Activated B cell treated with CpG ODN at 0.5 μM for 24 hours (primary cell): ENCODE results near the gene RAB7B. TPM values are rescaled to one million over a fixed set of nuclear protein-coding genes. Genes with fewer than 3 reads are reported as not detected.

Experiments
- ATAC-seq: fragments of 200-7000 bp; cut with Tn5 transposase; one replicate; pipeline ENCODE4 v1.10.0; 2021; ENCODE audit warnings: low read depth, mild to moderate bottlenecking, moderate library complexity
- CTCF ChIA-PET: fragments of 350-600 bp; sonication (Branson Sonifier 250); formaldehyde crosslinking; loops from one replicate; lab custom pipeline; 2021; ENCODE audit warnings: antibody characterized with exemption; lab: Charles Lee
- POLR2A ChIA-PET: fragments of 350-600 bp; sonication (Branson Sonifier 250); formaldehyde crosslinking; loops from one replicate; lab custom pipeline; 2021; ENCODE audit warnings: antibody characterized with exemption; lab: Charles Lee
- DNase-seq: peaks from one replicate; pipeline ENCODE4 v3.0.0; 2022
- H3K27ac Mint-ChIP-seq: one replicate; pipeline ENCODE4 v1.8.0; 2020; ENCODE audit warnings: mixed read lengths
- H3K27me3 Mint-ChIP-seq: one replicate; pipeline ENCODE4 v1.8.0; 2021; ENCODE audit warnings: mixed read lengths
- H3K36me3 Mint-ChIP-seq: one replicate; pipeline ENCODE4 v1.8.0; 2021; ENCODE audit warnings: low read depth, mixed read lengths
- H3K4me1 Mint-ChIP-seq: one replicate; pipeline ENCODE4 v1.8.0; 2021; ENCODE audit warnings: mixed read lengths
- H3K4me3 Mint-ChIP-seq: one replicate; pipeline ENCODE4 v1.8.0; 2020; ENCODE audit warnings: mild to moderate bottlenecking, mixed read lengths
- H3K9me3 Mint-ChIP-seq: one replicate; pipeline ENCODE4 v1.8.0; 2020; ENCODE audit warnings: mixed read lengths
- intact Hi-C: fragments of 100-400 bp; cut with micrococcal nuclease; formaldehyde crosslinking; loops from one replicate; pipeline ENCODE4 v1.15.1; 2024
- total RNA-seq: library from RNA; stranded (reverse); gene quantifications from 2 replicates; pipeline ENCODE4 v1.2.3, GENCODE V29; 2022
- TF ChIP-seq, protein P1 (sequence below): fragments of 200-600 bp; IDR thresholded peaks from one replicate; pipeline ENCODE4 v1.8.0; 2022; ENCODE audit warnings: antibody characterized with exemption, mild to moderate bottlenecking

Gene RAB7B
- total RNA-seq, 1 donor from 2014 or later, result not detected

DNA sequence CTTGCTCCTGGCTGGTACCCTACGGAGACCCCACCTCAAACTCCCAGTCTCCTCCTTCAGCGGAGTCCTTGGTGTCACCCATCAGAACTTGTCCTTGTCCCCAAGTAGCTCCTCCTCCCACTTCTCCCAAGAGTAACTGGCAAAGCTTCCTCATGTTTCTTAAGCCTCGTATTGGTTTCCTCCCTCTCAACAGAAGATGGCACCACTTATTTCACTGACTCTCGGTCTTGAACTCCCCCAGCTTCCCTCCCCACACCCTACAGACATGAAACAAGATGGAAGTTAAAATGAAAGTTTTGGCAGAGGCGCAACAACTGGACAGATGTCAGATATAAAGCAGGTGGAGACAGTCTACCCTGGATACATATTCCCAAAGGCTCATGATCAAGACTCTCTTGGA is 13.4 kb downstream of the RAB7B start:
- ATAC-seq (no peak), DNase-seq (no peak)
- TF ChIP-seq, protein P1, sequence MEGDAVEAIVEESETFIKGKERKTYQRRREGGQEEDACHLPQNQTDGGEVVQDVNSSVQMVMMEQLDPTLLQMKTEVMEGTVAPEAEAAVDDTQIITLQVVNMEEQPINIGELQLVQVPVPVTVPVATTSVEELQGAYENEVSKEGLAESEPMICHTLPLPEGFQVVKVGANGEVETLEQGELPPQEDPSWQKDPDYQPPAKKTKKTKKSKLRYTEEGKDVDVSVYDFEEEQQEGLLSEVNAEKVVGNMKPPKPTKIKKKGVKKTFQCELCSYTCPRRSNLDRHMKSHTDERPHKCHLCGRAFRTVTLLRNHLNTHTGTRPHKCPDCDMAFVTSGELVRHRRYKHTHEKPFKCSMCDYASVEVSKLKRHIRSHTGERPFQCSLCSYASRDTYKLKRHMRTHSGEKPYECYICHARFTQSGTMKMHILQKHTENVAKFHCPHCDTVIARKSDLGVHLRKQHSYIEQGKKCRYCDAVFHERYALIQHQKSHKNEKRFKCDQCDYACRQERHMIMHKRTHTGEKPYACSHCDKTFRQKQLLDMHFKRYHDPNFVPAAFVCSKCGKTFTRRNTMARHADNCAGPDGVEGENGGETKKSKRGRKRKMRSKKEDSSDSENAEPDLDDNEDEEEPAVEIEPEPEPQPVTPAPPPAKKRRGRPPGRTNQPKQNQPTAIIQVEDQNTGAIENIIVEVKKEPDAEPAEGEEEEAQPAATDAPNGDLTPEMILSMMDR, result no peak
- peaks cover 6% of the 10 kb centered on the region for H3K27me3 Mint-ChIP-seq
- ChIA-PET POLR2A (no interaction called here), CTCF (no interaction called here)
- intact Hi-C loops, result no loop called here
- H3K9me3 Mint-ChIP-seq, result no peaks in the 10 kb centered on the region
- no peak overlapping the region for H3K4me3 Mint-ChIP-seq
- no peaks in the 10 kb centered on the region for H3K36me3 Mint-ChIP-seq
- no peaks in the 10 kb centered on the region for H3K4me1 Mint-ChIP-seq
- H3K27ac Mint-ChIP-seq, result no peak overlapping the region

DNA sequence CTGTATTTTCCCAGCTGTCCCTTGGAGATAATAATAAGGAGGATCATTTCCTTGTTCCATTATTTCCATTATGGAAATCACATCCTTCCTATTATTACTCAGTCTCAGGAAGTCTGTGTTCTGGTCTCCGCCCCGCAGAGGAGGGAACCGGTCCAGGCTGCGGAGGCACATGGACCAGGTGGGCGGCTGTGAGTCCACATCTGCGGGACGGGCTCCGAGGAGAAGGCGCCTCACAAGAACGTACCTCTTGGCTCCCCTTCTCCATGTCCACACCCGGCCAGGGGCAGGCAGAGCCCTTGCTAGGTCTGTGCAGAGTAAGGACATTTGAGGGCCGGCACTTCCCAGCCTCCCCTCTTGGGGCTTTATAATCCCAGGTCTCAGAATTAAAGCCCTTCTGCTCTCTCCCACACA is 14.6 kb downstream of the RAB7B start:
- H3K36me3 Mint-ChIP-seq, result no peaks in the 10 kb centered on the region
- peaks cover 2% of the 10 kb centered on the region for H3K4me1 Mint-ChIP-seq
- no peaks in the 10 kb centered on the region for H3K9me3 Mint-ChIP-seq
- TF ChIP-seq, protein P1, result no peak
- peaks cover 6% of the 10 kb centered on the region for H3K27me3 Mint-ChIP-seq
- ChIA-PET POLR2A (no interaction called here), CTCF (no interaction called here)
- no peak overlapping the region for H3K4me3 Mint-ChIP-seq
- DNase-seq (no peak), ATAC-seq (no peak)
- no peak overlapping the region for H3K27ac Mint-ChIP-seq
- intact Hi-C loops, result no loop called here

DNA sequence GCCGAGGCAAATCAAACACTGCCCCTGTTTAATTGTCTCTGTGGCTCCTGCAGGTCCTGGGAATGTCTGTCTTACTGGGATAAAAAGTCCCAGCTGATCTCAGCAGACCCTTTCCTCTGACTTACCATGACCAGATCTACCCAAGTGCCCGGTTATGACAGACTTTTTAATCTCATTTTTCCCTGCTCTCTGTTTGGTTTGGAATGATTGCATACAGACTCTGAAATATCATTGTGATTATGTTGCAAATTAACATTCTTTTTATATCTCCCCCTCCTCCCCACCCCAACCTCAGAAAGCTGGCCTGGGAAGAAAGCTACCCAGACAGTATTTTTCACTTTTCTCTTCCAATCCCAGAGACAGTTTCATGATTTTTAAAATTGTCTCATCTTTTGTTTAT is 16.3 kb downstream of the RAB7B start:
- Mint-ChIP-seq H3K4me1 (peaks cover 2% of the 10 kb centered on the region), H3K27me3 (peaks cover 6% of the 10 kb centered on the region), H3K9me3 (no peaks in the 10 kb centered on the region), H3K4me3 (no peak overlapping the region), H3K27ac (no peak overlapping the region), H3K36me3 (no peaks in the 10 kb centered on the region)
- intact Hi-C loops, result no loop called here
- no peak for DNase-seq
- CTCF ChIA-PET, result interaction anchor here (2.7 to 6.7 kb wide), 3 partner anchors 10 to 118 kb away, joined by 22 to 154 read pairs (median 60); no protein-coding TSS in a partner anchor
- TF ChIP-seq, protein P1, result no peak
- POLR2A ChIA-PET, result interaction anchor here (0.6 kb wide), 1 partner anchor 559 kb away, joined by 19 read pairs; no protein-coding TSS in a partner anchor
- no peak for ATAC-seq

DNA sequence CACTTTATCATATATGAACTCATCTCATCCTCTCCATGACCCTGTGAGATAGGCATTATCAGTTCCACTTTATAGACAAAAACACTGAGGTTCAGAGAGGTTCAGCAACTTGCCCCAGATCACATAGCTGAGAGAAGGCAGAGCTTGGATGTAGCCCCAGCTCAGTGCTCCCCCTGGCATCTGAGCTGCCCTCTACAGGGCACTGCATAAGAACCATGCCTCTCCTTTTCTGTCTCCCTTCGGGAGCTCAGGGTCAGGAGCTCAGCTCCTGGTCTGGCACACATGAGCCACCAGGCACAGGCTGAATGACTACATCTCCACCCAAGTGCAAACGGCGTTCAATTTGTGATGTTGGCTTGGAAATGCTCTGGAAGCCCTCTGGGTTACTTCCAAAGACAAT is 16.9 kb downstream of the RAB7B start:
- intact Hi-C loops, result no loop called here
- DNase-seq (no peak), ATAC-seq (no peak)
- Mint-ChIP-seq H3K4me3 (no peak overlapping the region), H3K27ac (no peak overlapping the region), H3K36me3 (no peaks in the 10 kb centered on the region), H3K4me1 (peaks cover 2% of the 10 kb centered on the region), H3K27me3 (peaks cover 6% of the 10 kb centered on the region), H3K9me3 (no peaks in the 10 kb centered on the region)
- POLR2A ChIA-PET, result no interaction called here
- CTCF ChIA-PET, result interaction anchor here (0.6 to 6.7 kb wide), 9 partner anchors 9 to 459 kb away, joined by 3 to 154 read pairs (median 3); partner anchors contain the start of gene AVPR1B
- TF ChIP-seq, protein P1, result no peak

DNA sequence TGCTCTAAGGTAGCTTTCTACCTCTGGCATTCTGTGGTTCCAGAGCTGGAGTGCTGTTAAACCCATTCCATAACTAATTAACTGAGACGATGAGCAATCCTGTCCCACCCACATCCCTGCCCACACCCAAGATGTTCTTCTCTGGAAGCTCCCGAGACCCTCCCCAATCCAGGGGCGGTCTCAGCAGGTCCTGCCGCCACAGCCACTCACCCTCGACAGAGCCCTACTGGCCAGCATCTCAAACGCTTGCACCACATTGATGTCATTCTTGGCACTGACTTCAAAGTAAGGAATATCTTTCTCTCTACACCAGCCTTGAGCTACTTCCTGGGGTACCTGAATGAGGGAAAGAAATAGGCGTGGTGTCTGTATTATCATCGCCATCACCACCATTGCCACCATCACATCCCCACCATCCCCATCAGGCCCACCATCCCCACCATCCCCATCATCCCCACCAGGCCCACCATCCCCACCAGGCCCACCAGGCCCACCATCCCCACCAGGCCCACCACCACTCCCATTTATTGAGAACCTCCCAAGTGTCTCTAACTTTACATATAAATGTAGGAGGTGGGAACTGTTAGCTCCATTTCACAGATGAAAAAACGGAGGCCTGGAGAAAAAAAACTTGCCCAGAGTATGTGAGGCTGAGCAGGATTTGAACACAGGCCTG is 17.7 kb downstream of the RAB7B start:
- no peaks in the 10 kb centered on the region for H3K36me3 Mint-ChIP-seq
- CTCF ChIA-PET, result interaction anchor here (0.7 to 6.7 kb wide), 10 partner anchors 8 to 460 kb away, joined by 3 to 154 read pairs (median 3); partner anchors contain the start of gene AVPR1B
- ATAC-seq, result no peak
- no peak overlapping the region for H3K27ac Mint-ChIP-seq
- peaks cover 6% of the 10 kb centered on the region for H3K27me3 Mint-ChIP-seq
- intact Hi-C loops, result no loop called here
- POLR2A ChIA-PET, result no interaction called here
- TF ChIP-seq, protein P1, result no peak
- DNase-seq, result no peak
- no peak overlapping the region for H3K4me3 Mint-ChIP-seq
- no peaks in the 10 kb centered on the region for H3K9me3 Mint-ChIP-seq
- H3K4me1 Mint-ChIP-seq, result peaks cover 2% of the 10 kb centered on the region
